GM10266 (cell line): Measurements from ENCODE around the gene PDE6H.

Experiments used
- DNase-seq: peaks from one replicate; pipeline ENCODE4 v3.0.0; 2012; ENCODE audit errors: extremely low spot score
- CTCF ChIP-seq: IDR thresholded peaks from 2 replicates; pipeline ENCODE4 v1.5.1; 2012; ENCODE audit warnings: mild to moderate bottlenecking, low read depth; ENCODE audit not compliant: control insufficient read depth, insufficient read depth; ENCODE audit errors: missing control alignments

PDE6H gene

GRCh38 chr12:14970473-14970872 lies 2.4 kb upstream of the PDE6H start:
- no peak for DNase-seq
- TF ChIP-seq CTCF, result no peak

- no peak for DNase-seq
- no peak for TF ChIP-seq CTCF
Observed at GRCh38 chr12:14974633-14975032, 1.8 kb downstream of the PDE6H start.

- no peak for DNase-seq
- TF ChIP-seq CTCF, result no peak
Observed at GRCh38 chr12:14975457-14975856, 2.6 kb downstream of the PDE6H start.

- TF ChIP-seq CTCF, result no peak
- no peak for DNase-seq
Observed at GRCh38 chr12:14976658-14977057, 3.8 kb downstream of the PDE6H start.

GRCh38 chr12:14979468-14979867 lies 6.6 kb downstream of the PDE6H start:
- DNase-seq, result no peak
- no peak for TF ChIP-seq CTCF

- no peak for TF ChIP-seq CTCF
- no peak for DNase-seq
Observed at GRCh38 chr12:14981049-14981448, 8.2 kb downstream of the PDE6H start.

- DNase-seq, result no peak
- no peak for TF ChIP-seq CTCF
Observed at GRCh38 chr12:14982562-14982961, 9.7 kb downstream of the PDE6H start.

- no peak for DNase-seq
- TF ChIP-seq CTCF, result no peak
Observed at GRCh38 chr12:14982991-14983390, 10.1 kb downstream of the PDE6H start.
